Measurements from ENCODE around the gene SLC4A11.
"Not testable (repeated sequence)": the region's sequence is repeated elsewhere in the genome, so short reads cannot be mapped to it uniquely, and the experiment has no call there.

Gene SLC4A11

GRCh38 chr20:3193806-3194616 is 45.0 kb downstream of the SLC4A11 start:
- no peak overlapping the region for H3K27ac ChIP-seq (ENCODE audit: low read length)
- H3K36me3 ChIP-seq (ENCODE audit: control insufficient read depth in 1 of 2, insufficient read depth in 2 of 2, low read length in 2 of 2) = peaks cover 58 to 72% of the 10 kb centered on the region in 2 donors
- H3K4me1 ChIP-seq (ENCODE audit: control insufficient read depth in 1 of 2, insufficient read depth in 2 of 2, low read length in 2 of 2) = no peaks in the 10 kb centered on the region
- H3K9me3 ChIP-seq (ENCODE audit: control insufficient read depth in 1 of 2, low read length in 2 of 2) = no peaks in the 10 kb centered on the region
- no peak overlapping the region for H3K4me3 ChIP-seq (ENCODE audit: low read depth in 1 of 2, low read length in 2 of 2)
- H3K27me3 ChIP-seq (ENCODE audit: low read depth, low read length) = no peaks in the 10 kb centered on the region

GRCh38 chr20:3192226-3193015 is 46.6 kb downstream of the SLC4A11 start:
- no peak overlapping the region for H3K4me3 ChIP-seq (ENCODE audit: low read depth in 1 of 2, low read length in 2 of 2)
- H3K9me3 ChIP-seq (ENCODE audit: control insufficient read depth in 1 of 2, low read length in 2 of 2) = no peaks in the 10 kb centered on the region
- H3K4me1 ChIP-seq (ENCODE audit: control insufficient read depth in 1 of 2, insufficient read depth in 2 of 2, low read length in 2 of 2) = no peaks in the 10 kb centered on the region
- H3K27ac ChIP-seq (ENCODE audit: low read length) = no peak overlapping the region
- peaks cover 58 to 69% of the 10 kb centered on the region in 2 donors for H3K36me3 ChIP-seq (ENCODE audit: control insufficient read depth in 1 of 2, insufficient read depth in 2 of 2, low read length in 2 of 2)
- H3K27me3 ChIP-seq (ENCODE audit: low read depth, low read length) = no peaks in the 10 kb centered on the region

GRCh38 chr20:3190681-3191111 is 48.3 kb downstream of the SLC4A11 start:
- Histone ChIP-seq H3K4me3 (ENCODE audit: low read depth in 1 of 2, low read length in 2 of 2) (no peak overlapping the region), H3K36me3 (ENCODE audit: control insufficient read depth in 1 of 2, insufficient read depth in 2 of 2, low read length in 2 of 2) (peaks cover 54 to 59% of the 10 kb centered on the region in 2 donors), H3K4me1 (ENCODE audit: control insufficient read depth in 1 of 2, insufficient read depth in 2 of 2, low read length in 2 of 2) (no peaks in the 10 kb centered on the region), H3K27me3 (ENCODE audit: low read depth, low read length) (no peaks in the 10 kb centered on the region), H3K27ac (ENCODE audit: low read length) (no peak overlapping the region), H3K9me3 (ENCODE audit: control insufficient read depth in 1 of 2, low read length in 2 of 2) (no peaks in the 10 kb centered on the region)

- H3K4me3 ChIP-seq (ENCODE audit: low read depth in 1 of 2, low read length in 2 of 2) = no peak overlapping the region
- H3K27me3 ChIP-seq (ENCODE audit: low read depth, low read length) = no peaks in the 10 kb centered on the region
- H3K27ac ChIP-seq (ENCODE audit: low read length) = no peak overlapping the region
- H3K4me1 ChIP-seq (ENCODE audit: control insufficient read depth in 1 of 2, insufficient read depth in 2 of 2, low read length in 2 of 2) = no peaks in the 10 kb centered on the region
- no peaks in the 10 kb centered on the region for H3K9me3 ChIP-seq (ENCODE audit: control insufficient read depth in 1 of 2, low read length in 2 of 2)
- H3K36me3 ChIP-seq (ENCODE audit: control insufficient read depth in 1 of 2, insufficient read depth in 2 of 2, low read length in 2 of 2) = peaks cover 43 to 52% of the 10 kb centered on the region in 2 donors
Observed at GRCh38 chr20:3189561-3190131, 49.3 kb downstream of the SLC4A11 start.

- Histone ChIP-seq H3K36me3 (ENCODE audit: control insufficient read depth in 1 of 2, insufficient read depth in 2 of 2, low read length in 2 of 2) (peaks cover 36 to 44% of the 10 kb centered on the region in 2 donors), H3K4me1 (ENCODE audit: control insufficient read depth in 1 of 2, insufficient read depth in 2 of 2, low read length in 2 of 2) (no peaks in the 10 kb centered on the region), H3K4me3 (ENCODE audit: low read depth in 1 of 2, low read length in 2 of 2) (no peak overlapping the region), H3K9me3 (ENCODE audit: control insufficient read depth in 1 of 2, low read length in 2 of 2) (no peaks in the 10 kb centered on the region), H3K27ac (ENCODE audit: low read length) (no peak overlapping the region), H3K27me3 (ENCODE audit: low read depth, low read length) (no peaks in the 10 kb centered on the region)
Observed at GRCh38 chr20:3188823-3189413, 50.1 kb downstream of the SLC4A11 start.

GRCh38 chr20:3187861-3188260 is 51.1 kb downstream of the SLC4A11 start:
- not testable (repeated sequence) for H3K4me3 ChIP-seq (ENCODE audit: low read depth in 1 of 2, low read length in 2 of 2); H3K27ac ChIP-seq (ENCODE audit: low read length); H3K27me3 ChIP-seq (ENCODE audit: low read depth, low read length); H3K4me1 ChIP-seq (ENCODE audit: control insufficient read depth in 1 of 2, insufficient read depth in 2 of 2, low read length in 2 of 2); H3K9me3 ChIP-seq (ENCODE audit: control insufficient read depth in 1 of 2, low read length in 2 of 2)
- peaks cover 28 to 34% of the 10 kb centered on the region in 2 donors for H3K36me3 ChIP-seq (ENCODE audit: control insufficient read depth in 1 of 2, insufficient read depth in 2 of 2, low read length in 2 of 2)

GRCh38 chr20:3183896-3184612 is 54.9 kb downstream of the SLC4A11 start:
- Histone ChIP-seq H3K27ac (ENCODE audit: low read length) (no peak overlapping the region), H3K36me3 (ENCODE audit: control insufficient read depth in 1 of 2, insufficient read depth in 2 of 2, low read length in 2 of 2) (no peaks in the 10 kb centered on the region), H3K27me3 (ENCODE audit: low read depth, low read length) (no peaks in the 10 kb centered on the region), H3K4me3 (ENCODE audit: low read depth in 1 of 2, low read length in 2 of 2) (no peak overlapping the region), H3K4me1 (ENCODE audit: control insufficient read depth in 1 of 2, insufficient read depth in 2 of 2, low read length in 2 of 2) (no peaks in the 10 kb centered on the region), H3K9me3 (ENCODE audit: control insufficient read depth in 1 of 2, low read length in 2 of 2) (no peaks in the 10 kb centered on the region)

- H3K27ac ChIP-seq (ENCODE audit: low read length); H3K27me3 ChIP-seq (ENCODE audit: low read depth, low read length); H3K9me3 ChIP-seq (ENCODE audit: control insufficient read depth in 1 of 2, low read length in 2 of 2); H3K4me3 ChIP-seq (ENCODE audit: low read depth in 1 of 2, low read length in 2 of 2); H3K4me1 ChIP-seq (ENCODE audit: control insufficient read depth in 1 of 2, insufficient read depth in 2 of 2, low read length in 2 of 2); H3K36me3 ChIP-seq (ENCODE audit: control insufficient read depth in 1 of 2, insufficient read depth in 2 of 2, low read length in 2 of 2): not testable (repeated sequence)
Observed at GRCh38 chr20:3182429-3182828, 56.6 kb downstream of the SLC4A11 start.

- Histone ChIP-seq H3K9me3 (ENCODE audit: control insufficient read depth in 1 of 2, low read length in 2 of 2) (no peaks in the 10 kb centered on the region), H3K4me3 (ENCODE audit: low read depth in 1 of 2, low read length in 2 of 2) (no peak overlapping the region), H3K36me3 (ENCODE audit: control insufficient read depth in 1 of 2, insufficient read depth in 2 of 2, low read length in 2 of 2) (no peaks in the 10 kb centered on the region), H3K27ac (ENCODE audit: low read length) (no peak overlapping the region), H3K4me1 (ENCODE audit: control insufficient read depth in 1 of 2, insufficient read depth in 2 of 2, low read length in 2 of 2) (no peaks in the 10 kb centered on the region), H3K27me3 (ENCODE audit: low read depth, low read length) (no peaks in the 10 kb centered on the region)
Observed at GRCh38 chr20:3181270-3181669, 57.7 kb downstream of the SLC4A11 start.

GRCh38 chr20:3180319-3180718 is 58.7 kb downstream of the SLC4A11 start:
- Histone ChIP-seq H3K4me1 (ENCODE audit: control insufficient read depth in 1 of 2, insufficient read depth in 2 of 2, low read length in 2 of 2) (no peaks in the 10 kb centered on the region), H3K9me3 (ENCODE audit: control insufficient read depth in 1 of 2, low read length in 2 of 2) (no peaks in the 10 kb centered on the region), H3K27me3 (ENCODE audit: low read depth, low read length) (no peaks in the 10 kb centered on the region), H3K4me3 (ENCODE audit: low read depth in 1 of 2, low read length in 2 of 2) (no peak overlapping the region), H3K36me3 (ENCODE audit: control insufficient read depth in 1 of 2, insufficient read depth in 2 of 2, low read length in 2 of 2) (no peaks in the 10 kb centered on the region), H3K27ac (ENCODE audit: low read length) (no peak overlapping the region)
